H1 (cell line): ENCODE measurements around the gene IQCF6. TPM values are rescaled to one million over a fixed set of nuclear protein-coding genes. Genes with fewer than 3 reads are reported as not detected.

ENCODE experiments used
- CTCF ChIA-PET: fragments of 300-600 bp; sonication (Branson Sonifier 250); formaldehyde crosslinking; loops from one replicate; lab custom pipeline; 2021; ENCODE audit not compliant: partially characterized antibody; lab: Charles Lee
- POLR2A ChIA-PET: fragments of 300-600 bp; sonication (Branson Sonifier 250); formaldehyde crosslinking; loops from one replicate; lab custom pipeline; 2021; ENCODE audit warnings: inconsistent platforms; ENCODE audit not compliant: partially characterized antibody; lab: Charles Lee
- DNase-seq, 2 experiments: peaks; one replicate each; pipeline versions ENCODE4 v3.0.0 to v3.0.0-alpha.2; 2010 to 2022; ENCODE audit warnings: low spot score in 2 of 2, low read depth in 1 of 2, mixed read lengths in 1 of 2
- FAIRE-seq: peaks from 2 replicates; lab custom pipeline; 2011; peaks lifted over from hg19 to GRCh38; lab: Jason Lieb, UNC
- H2AFZ ChIP-seq: 2 replicates; pipeline ENCODE4 v1.8.1; 2012; ENCODE audit warnings: low read length, inconsistent platforms
- H2AK5ac ChIP-seq: 2 replicates; pipeline ENCODE4 v1.6.1; 2013; ENCODE audit warnings: low read depth, low read length
- H2BK120ac ChIP-seq: replicated peaks from 2 replicates; pipeline ENCODE3; 2013; ENCODE audit warnings: low read depth, low read length, inconsistent platforms
- H2BK12ac ChIP-seq: 2 replicates; pipeline ENCODE4 v1.6.1; 2013; ENCODE audit warnings: low read depth, low read length
- H2BK15ac ChIP-seq: 2 replicates; pipeline ENCODE4 v1.6.1; 2013; ENCODE audit warnings: low read length
- H2BK20ac ChIP-seq: 2 replicates; pipeline ENCODE4 v1.6.1; 2013; ENCODE audit warnings: low read length
- H2BK5ac ChIP-seq: 2 replicates; pipeline ENCODE4 v1.6.1; 2013; ENCODE audit warnings: low read depth, low read length
- H3K14ac ChIP-seq: 2 replicates; pipeline ENCODE4 v1.6.1; 2013; ENCODE audit warnings: inconsistent platforms; ENCODE audit not compliant: insufficient read length
- H3K18ac ChIP-seq: 2 replicates; pipeline ENCODE4 v1.6.1; 2013; ENCODE audit warnings: low read length; ENCODE audit errors: extremely low read depth
- H3K23ac ChIP-seq: 2 replicates; pipeline ENCODE4 v1.6.1; 2013; ENCODE audit warnings: inconsistent platforms; ENCODE audit not compliant: insufficient read length
- H3K23me2 ChIP-seq: 2 replicates; pipeline ENCODE4 v1.6.1; 2013; ENCODE audit warnings: low read depth, low read length
- H3K27ac ChIP-seq: 2 replicates; pipeline ENCODE4 v1.6.1; 2011; ENCODE audit warnings: low read depth, low read length, inconsistent platforms
- H3K27me3 ChIP-seq, 4 experiments: replicated peaks in 1 of 4; 1 replicate in 1 of 4; 2 replicates in 3 of 4; pipeline versions ENCODE4 v1.6.1 to v1.8.1; 2011 to 2013; ENCODE audit warnings: low read length in 3 of 4, mild to moderate bottlenecking in 3 of 4, inconsistent platforms in 2 of 4, mixed read lengths in 2 of 4, moderate library complexity in 1 of 4; ENCODE audit not compliant: control insufficient read depth in 3 of 4, insufficient read depth in 3 of 4; ENCODE audit errors: extremely low read depth in 1 of 4
- H3K36me3 ChIP-seq, 4 experiments: 2 replicates each; pipeline versions ENCODE4 v1.6.1 to v1.8.1; 2011 to 2013; ENCODE audit warnings: mild to moderate bottlenecking in 4 of 4, low read length in 3 of 4, moderate library complexity in 2 of 4, control low read depth in 1 of 4, inconsistent platforms in 1 of 4; ENCODE audit not compliant: insufficient read depth in 4 of 4, control insufficient read depth in 2 of 4
- H3K4ac ChIP-seq: replicated peaks from 2 replicates; pipeline ENCODE3; 2013; ENCODE audit warnings: low read length, low read depth, mixed read lengths, inconsistent platforms; ENCODE audit not compliant: insufficient read length
- H3K4me1 ChIP-seq, 4 experiments: replicated peaks in 1 of 4; 1 replicate in 1 of 4; 2 replicates in 3 of 4; pipeline versions ENCODE4 v1.6.1 to v1.8.1; 2011 to 2013; ENCODE audit warnings: low read length in 3 of 4, inconsistent platforms in 2 of 4, mixed read lengths in 1 of 4; ENCODE audit not compliant: insufficient read depth in 4 of 4, control insufficient read depth in 3 of 4
- H3K4me2 ChIP-seq, 2 experiments: 2 replicates each; pipeline versions ENCODE4 v1.6.1 to v1.8.1; 2011 to 2013; ENCODE audit warnings: low read depth in 2 of 2, low read length in 2 of 2, control low read depth in 1 of 2, inconsistent platforms in 1 of 2, mild to moderate bottlenecking in 1 of 2; ENCODE audit not compliant: insufficient read depth in 1 of 2
- H3K4me3 ChIP-seq, 4 experiments: fragments of 200-600, 300-600 bp in 1 of 4; sonication (generic), shearing (Covaris generic), sonication (Bioruptor Twin) in 1 of 4; 2 replicates each; pipeline versions ENCODE4 v1.5.1 to v1.8.1; 2011 to 2016; ENCODE audit warnings: low read length in 4 of 4, low read depth in 3 of 4, control low read depth in 2 of 4, inconsistent platforms in 2 of 4, mild to moderate bottlenecking in 2 of 4, mixed read lengths in 1 of 4, moderate library complexity in 1 of 4; ENCODE audit not compliant: insufficient read depth in 2 of 4; ENCODE audit errors: extremely low read depth in 1 of 4
- H3K56ac ChIP-seq: replicated peaks from 2 replicates; pipeline ENCODE3; 2013; ENCODE audit warnings: low read depth, mild to moderate bottlenecking, mixed read lengths, low read length, inconsistent platforms; ENCODE audit not compliant: insufficient read length
- H3K79me1 ChIP-seq: 2 replicates; pipeline ENCODE4 v1.6.1; 2013; ENCODE audit warnings: low read depth, low read length, control low read depth
- H3K79me2 ChIP-seq, 2 experiments: 2 replicates each; pipeline versions ENCODE4 v1.6.1 to v1.8.1; 2012 to 2013; ENCODE audit warnings: low read length in 2 of 2, mild to moderate bottlenecking in 2 of 2, inconsistent platforms in 1 of 2; ENCODE audit not compliant: insufficient read depth in 2 of 2, control insufficient read depth in 1 of 2
- H3K9ac ChIP-seq, 4 experiments: replicated peaks in 1 of 4; 1 replicate in 1 of 4; 2 replicates in 3 of 4; pipeline versions ENCODE4 v1.6.1 to v1.8.1; 2011 to 2013; ENCODE audit warnings: low read depth in 3 of 4, low read length in 3 of 4, control low read depth in 2 of 4, mild to moderate bottlenecking in 2 of 4, moderate library complexity in 2 of 4, inconsistent platforms in 1 of 4; ENCODE audit errors: extremely low read depth in 1 of 4
- H3K9me3 ChIP-seq, 2 experiments: 2 replicates each; pipeline versions ENCODE4 v1.6.1 to v1.8.1; 2012 to 2013; ENCODE audit warnings: mild to moderate bottlenecking in 2 of 2, moderate library complexity in 2 of 2, control low read depth in 1 of 2, inconsistent platforms in 1 of 2, low read depth in 1 of 2, low read length in 1 of 2, mixed read lengths in 1 of 2; ENCODE audit not compliant: insufficient read depth in 2 of 2
- H4K20me1 ChIP-seq, 2 experiments: replicated peaks in 1 of 2; 2 replicates each; pipeline versions ENCODE3 to v1.8.1; 2011 to 2013; ENCODE audit warnings: inconsistent platforms in 2 of 2, low read length in 2 of 2, mild to moderate bottlenecking in 1 of 2; ENCODE audit not compliant: insufficient read depth in 2 of 2, control insufficient read depth in 1 of 2
- H4K5ac ChIP-seq: 2 replicates; pipeline ENCODE4 v1.6.1; 2013; ENCODE audit warnings: low read length, low read depth, mixed read lengths, inconsistent platforms; ENCODE audit not compliant: insufficient read length
- H4K8ac ChIP-seq: 2 replicates; pipeline ENCODE4 v1.8.0; 2013; ENCODE audit warnings: mild to moderate bottlenecking, moderate library complexity, low read length, inconsistent platforms; ENCODE audit not compliant: insufficient read depth; ENCODE audit errors: extremely low read depth
- H4K91ac ChIP-seq: replicated peaks from 2 replicates; pipeline ENCODE3; 2013; ENCODE audit warnings: low read length, mixed read lengths, inconsistent platforms; ENCODE audit not compliant: insufficient read length
- ASH2L ChIP-seq: fragments of 200-600, 300-600 bp; sonication (generic); IDR thresholded peaks from one replicate; pipeline ENCODE4 v1.7.1; 2017; ENCODE audit warnings: low read length
- BACH1 ChIP-seq: IDR thresholded peaks from 2 replicates; pipeline ENCODE4 v1.6.1; 2012; ENCODE audit warnings: low read length, improper control_type of control experiment
- CBX5 ChIP-seq: fragments of 300-800, 300-1000 bp; sonication (generic); IDR thresholded peaks from 2 replicates; pipeline ENCODE4 v1.7.1; 2016; ENCODE audit warnings: antibody characterized with exemption, low read length, low read depth
- EP300 ChIP-seq, 2 experiments: IDR thresholded peaks; 1 replicate in 1 of 2; 2 replicates in 1 of 2; pipeline ENCODE4 v1.6.1; 2011 to 2012; ENCODE audit warnings: low read depth in 2 of 2, low read length in 2 of 2, mild to moderate bottlenecking in 2 of 2, borderline replicate concordance in 1 of 2, inconsistent platforms in 1 of 2, moderate library complexity in 1 of 2
- MAFK ChIP-seq: IDR thresholded peaks from 2 replicates; pipeline ENCODE4 v1.6.1; 2012; ENCODE audit warnings: low read depth, mild to moderate bottlenecking, improper control_type of control experiment, low read length
- SIRT6 ChIP-seq: IDR thresholded peaks from one replicate; pipeline ENCODE4 v1.7.1; 2012; ENCODE audit warnings: low read length, inconsistent platforms
- whole genome bisulfite sequencing, 2 experiments: shearing (Covaris generic) in 1 of 2; methylation state at CpG; one replicate each; pipeline versions ENCODE4 v1.1.6 to v1.1.7; 2013 to 2015; ENCODE audit warnings: low lambda C conversion rate in 2 of 2, mixed read lengths in 2 of 2, inconsistent platforms in 1 of 2, low coverage in 1 of 2, missing lambda C conversion rate in 1 of 2; ENCODE audit not compliant: insufficient replicate concordance in 2 of 2, insufficient coverage in 1 of 2, insufficient read length in 1 of 2; ENCODE audit errors: extremely low coverage in 1 of 2, missing lambda C conversion rate in 1 of 2; 5-methylcytosine and 5-hydroxymethylcytosine counted together
- polyA plus RNA-seq, 7 experiments: library from polyadenylated mRNA; depleted of rRNA in 3 of 7; stranded (reverse) in 5 of 7; unstranded in 2 of 7; fragments of >200 nt in 5 of 7; fragments of 200-250 nt in 2 of 7; gene quantifications; 1 replicate in 5 of 7; 2 replicates in 1 of 7; 4 replicates in 1 of 7; pipeline versions ENCODE4 v1.2.1 to v1.2.3, GENCODE V29; 2011 to 2013; ENCODE audit warnings: missing spikeins in 2 of 7, mixed read lengths in 2 of 7
- total RNA-seq: library from RNA; stranded (reverse); fragmentation: NEBNext Ultra II Directional; extraction: Animal tissue kit (Norgen Biotek cat#: 25700); gene quantifications from 2 replicates; pipeline ENCODE4 v1.2.1, GENCODE V29; 2021

The IQCF6 gene
- total and polyA plus RNA-seq, 2 of the 8 experiments (the other 6 are each of a cell fraction or from before 2014, with no cell fraction given) = not detected

DNA sequence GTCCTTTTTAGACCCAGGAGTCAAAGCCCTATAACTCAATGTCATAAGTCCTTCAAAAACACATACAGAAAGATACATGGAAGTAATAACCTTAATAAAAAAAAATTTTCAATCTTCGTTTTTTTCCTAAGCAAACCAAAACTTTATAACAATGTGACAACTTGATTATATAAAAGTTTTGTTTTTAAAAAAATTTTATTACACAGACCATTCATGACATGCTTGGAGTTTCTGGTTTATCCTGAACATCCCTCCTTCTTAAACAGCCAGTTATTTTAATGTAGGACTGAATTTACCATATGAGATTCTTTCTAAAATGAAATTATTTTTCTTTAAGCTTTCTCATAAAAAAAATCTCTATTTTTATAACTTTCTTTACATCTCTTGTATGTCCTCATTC, 30.7 kb downstream of the IQCF6 start:
- Histone ChIP-seq H3K9ac (no peak overlapping the region), H4K5ac (no peak overlapping the region), H3K56ac (no peak overlapping the region), H2BK15ac (no peak overlapping the region), H3K23me2 (no peaks in the 10 kb centered on the region), H2BK5ac (no peak overlapping the region), H2BK120ac (no peak overlapping the region), H3K79me2 (no peaks in the 10 kb centered on the region), H3K27me3 (no peaks in the 10 kb centered on the region), H2BK20ac (no peak overlapping the region), H3K14ac (no peak overlapping the region), H3K4me2 (no peak overlapping the region), H3K27ac (no peak overlapping the region), H3K23ac (no peak overlapping the region), H2AK5ac (no peak overlapping the region), H3K4me1 (no peaks in the 10 kb centered on the region; a peak in 1 of 7 replicates), H3K36me3 (no peaks in the 10 kb centered on the region), H3K4me3 (no peak overlapping the region), H3K4ac (no peak overlapping the region), H3K18ac (no peak overlapping the region), H2BK12ac (no peak overlapping the region), H2AFZ (no peak overlapping the region), H3K79me1 (no peaks in the 10 kb centered on the region), H4K20me1 (no peaks in the 10 kb centered on the region), H3K9me3 (peaks cover 0 to 7% of the 10 kb centered on the region in 2 experiments; a peak in 2 of 4 replicates), H4K8ac (no peak overlapping the region), H4K91ac (no peak overlapping the region)
- TF ChIP-seq CBX5 (no peak), BACH1 (no peak), MAFK (no peak), SIRT6 (no peak), EP300 (IDR thresholded peaks at IDR 0.05; ENCODE audit: borderline replicate concordance in 1 of 2, low read depth in 2 of 2, low read length in 2 of 2) (no peak), ASH2L (no peak)
- ChIA-PET POLR2A (no interaction called here), CTCF (interaction anchor here (0.8 to 1.1 kb wide), 2 partner anchors 48 to 190 kb away, joined by 3 read pairs; no protein-coding TSS in a partner anchor)
- DNase-seq (no peak), FAIRE-seq (no peak)
- WGBS, 2 experiments = 72% methylated on average over 1 of the region's 1 CpG; no CpG with 5 or more reads in 1 of the 2 experiments
